Lower leg skin (tissue), 4 donors: ENCODE measurements around the gene SSR1. TPM values are rescaled to one million over a fixed set of nuclear protein-coding genes. Genes with fewer than 3 reads are reported as not detected.
"Not testable (repeated sequence)": the region's sequence is repeated elsewhere in the genome, so short reads cannot be mapped to it uniquely, and the experiment has no call there.

Experiments used
- DNase-seq, 2 donors: peaks; one replicate each; pipeline ENCODE4 v3.0.0-alpha.2; 2019; ENCODE audit warnings: low spot score in 2 of 2
- H3K4me3 ChIP-seq: fragments of 200-600 bp; sonication (generic); 2 replicates; pipeline ENCODE4 v1.5.1; 2017; ENCODE audit warnings: mild to moderate bottlenecking, low read depth; ENCODE audit not compliant: poor library complexity, severe bottlenecking
- POLR2A ChIP-seq, 2 donors: fragments of 450-650 bp; IDR thresholded peaks; one replicate each; pipeline ENCODE4 v1.6.1; 2016 to 2017; ENCODE audit warnings: antibody characterized with exemption in 2 of 2, mild to moderate bottlenecking in 1 of 2, moderate library complexity in 1 of 2
- WGBS, 2 donors: methylation state at CpG; one replicate each; pipeline ENCODE4 v1.1.5; 2018; 5-methylcytosine and 5-hydroxymethylcytosine counted together
- intact Hi-C: fragments of 100-400 bp; cut with DNase I; formaldehyde crosslinking; loops from one replicate; pipeline ENCODE4 v1.15.0; 2023; ENCODE audit warnings: low total_unique reads
- total RNA-seq, 4 donors: library from RNA; depleted of rRNA; stranded (reverse); fragments of >200 nt; gene quantifications; one replicate each; pipeline ENCODE4 v1.1.0, GENCODE V29; 2016
- TF ChIP-seq, protein P1 (sequence below), 3 donors: fragments of 450-650 bp; IDR thresholded peaks; one replicate each; pipeline ENCODE4 v1.5.1; 2016; ENCODE audit warnings: antibody characterized with exemption in 3 of 3, mild to moderate bottlenecking in 3 of 3, moderate library complexity in 2 of 3

The SSR1 gene
- total RNA-seq, 4 donors from 2014 or later, result 31.4 to 42.9 (median 35.3) TPM

DNA sequence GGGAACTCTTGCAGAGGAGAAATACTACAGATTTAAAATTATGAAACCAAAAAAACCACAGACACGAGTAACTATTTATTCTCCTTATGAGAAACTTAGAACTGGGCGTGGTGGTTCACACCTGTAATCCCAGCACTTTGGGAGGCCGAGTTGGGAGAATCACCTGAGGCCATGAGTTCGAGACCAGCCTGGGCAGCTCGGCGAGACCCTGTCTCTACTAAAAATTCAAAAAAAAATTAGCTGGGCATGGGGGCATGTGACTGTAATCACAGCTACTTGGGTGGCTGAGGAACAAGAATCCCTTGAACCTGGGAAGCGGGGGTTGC, 36.8 kb downstream of the SSR1 start:
- no peak for TF ChIP-seq POLR2A (IDR thresholded peaks at IDR 0.05)
- TF ChIP-seq, protein P1, sequence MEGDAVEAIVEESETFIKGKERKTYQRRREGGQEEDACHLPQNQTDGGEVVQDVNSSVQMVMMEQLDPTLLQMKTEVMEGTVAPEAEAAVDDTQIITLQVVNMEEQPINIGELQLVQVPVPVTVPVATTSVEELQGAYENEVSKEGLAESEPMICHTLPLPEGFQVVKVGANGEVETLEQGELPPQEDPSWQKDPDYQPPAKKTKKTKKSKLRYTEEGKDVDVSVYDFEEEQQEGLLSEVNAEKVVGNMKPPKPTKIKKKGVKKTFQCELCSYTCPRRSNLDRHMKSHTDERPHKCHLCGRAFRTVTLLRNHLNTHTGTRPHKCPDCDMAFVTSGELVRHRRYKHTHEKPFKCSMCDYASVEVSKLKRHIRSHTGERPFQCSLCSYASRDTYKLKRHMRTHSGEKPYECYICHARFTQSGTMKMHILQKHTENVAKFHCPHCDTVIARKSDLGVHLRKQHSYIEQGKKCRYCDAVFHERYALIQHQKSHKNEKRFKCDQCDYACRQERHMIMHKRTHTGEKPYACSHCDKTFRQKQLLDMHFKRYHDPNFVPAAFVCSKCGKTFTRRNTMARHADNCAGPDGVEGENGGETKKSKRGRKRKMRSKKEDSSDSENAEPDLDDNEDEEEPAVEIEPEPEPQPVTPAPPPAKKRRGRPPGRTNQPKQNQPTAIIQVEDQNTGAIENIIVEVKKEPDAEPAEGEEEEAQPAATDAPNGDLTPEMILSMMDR (IDR thresholded peaks at IDR 0.05), result no peak
- intact Hi-C loops, result loop anchor here (5.0 kb wide), 1 partner anchor 336 kb away; no protein-coding TSS in a partner anchor
- H3K4me3 ChIP-seq, result no peak overlapping the region
- no peak for DNase-seq
- 44 to 51% methylated on average over 7 of the region's 7 CpGs for WGBS, 2 donors

DNA sequence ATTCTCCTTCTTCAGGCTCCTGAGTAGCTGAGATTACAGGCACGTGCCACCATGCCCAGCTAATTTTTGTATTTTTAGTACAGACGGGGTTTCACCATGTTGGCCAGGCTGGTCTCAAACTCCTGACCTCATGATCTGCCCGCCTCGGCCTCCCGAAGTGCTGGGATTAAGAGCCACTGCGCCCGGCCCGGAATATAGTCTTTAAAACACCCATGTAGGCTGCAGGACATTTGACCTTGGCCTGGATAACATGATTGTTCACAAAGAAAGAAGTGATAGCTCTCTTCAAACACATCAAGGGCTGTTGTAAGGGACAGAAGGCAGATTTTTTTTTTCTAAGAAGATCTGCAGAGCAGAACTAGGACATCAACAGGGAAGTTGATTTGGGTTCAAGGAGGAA, 38.5 kb downstream of the SSR1 start:
- intact Hi-C loops, H3K4me3 ChIP-seq, DNase-seq: not testable (repeated sequence)
- 90% methylated on average over 8 of the region's 8 CpGs for WGBS, 2 donors

DNA sequence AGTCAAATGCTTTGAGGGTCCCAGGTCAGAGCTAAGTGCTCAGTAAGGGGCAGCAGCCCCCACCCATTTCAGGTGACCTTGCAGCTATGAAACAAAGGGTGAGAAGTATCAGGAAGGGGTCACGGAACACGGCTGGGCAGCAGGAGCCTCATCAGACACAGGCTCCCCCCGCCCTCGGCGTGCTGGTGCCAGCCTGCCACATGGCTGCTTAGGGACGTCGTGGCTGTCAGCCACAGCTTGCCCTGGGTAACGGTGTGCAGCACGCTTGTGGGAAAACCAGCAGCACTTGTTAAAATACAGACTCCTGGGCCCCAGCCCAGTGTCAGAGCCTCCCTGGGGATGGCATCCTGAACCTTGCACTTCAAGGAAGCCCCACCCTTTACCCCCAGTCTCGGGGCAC, 39.3 kb downstream of the SSR1 start:
- intact Hi-C loops, result no loop called here
- DNase-seq, result no peak
- no peak for TF ChIP-seq POLR2A (IDR thresholded peaks at IDR 0.05)
- TF ChIP-seq, protein P1 (IDR thresholded peaks at IDR 0.05), result no peak
- 71 to 78% methylated on average over 6 to 10 of the region's 10 CpGs for WGBS, 2 donors
- H3K4me3 ChIP-seq, result no peak overlapping the region

DNA sequence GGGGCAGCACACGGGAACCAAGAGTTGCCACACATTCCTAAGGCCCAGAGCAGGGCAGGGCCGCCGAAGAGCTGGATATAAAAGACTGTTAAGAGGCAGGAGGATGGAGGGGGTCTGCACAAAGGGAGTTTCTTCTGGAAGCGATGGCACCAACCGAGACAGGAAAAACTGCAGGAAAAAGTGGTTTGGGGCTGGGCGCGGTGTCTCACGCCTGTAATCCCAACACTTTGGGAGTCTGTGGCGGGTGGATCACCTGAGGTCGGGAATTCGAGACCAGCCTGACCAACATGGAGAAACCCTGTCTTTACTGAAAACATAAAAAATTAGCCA, 41.8 kb downstream of the SSR1 start:
- DNase-seq, result no peak
- intact Hi-C loops, result no loop called here
- 64 to 72% methylated on average over 11 of the region's 11 CpGs for WGBS, 2 donors
- TF ChIP-seq, protein P1 (IDR thresholded peaks at IDR 0.05), result no peak
- no peak for TF ChIP-seq POLR2A (IDR thresholded peaks at IDR 0.05)
- no peak overlapping the region for H3K4me3 ChIP-seq

DNA sequence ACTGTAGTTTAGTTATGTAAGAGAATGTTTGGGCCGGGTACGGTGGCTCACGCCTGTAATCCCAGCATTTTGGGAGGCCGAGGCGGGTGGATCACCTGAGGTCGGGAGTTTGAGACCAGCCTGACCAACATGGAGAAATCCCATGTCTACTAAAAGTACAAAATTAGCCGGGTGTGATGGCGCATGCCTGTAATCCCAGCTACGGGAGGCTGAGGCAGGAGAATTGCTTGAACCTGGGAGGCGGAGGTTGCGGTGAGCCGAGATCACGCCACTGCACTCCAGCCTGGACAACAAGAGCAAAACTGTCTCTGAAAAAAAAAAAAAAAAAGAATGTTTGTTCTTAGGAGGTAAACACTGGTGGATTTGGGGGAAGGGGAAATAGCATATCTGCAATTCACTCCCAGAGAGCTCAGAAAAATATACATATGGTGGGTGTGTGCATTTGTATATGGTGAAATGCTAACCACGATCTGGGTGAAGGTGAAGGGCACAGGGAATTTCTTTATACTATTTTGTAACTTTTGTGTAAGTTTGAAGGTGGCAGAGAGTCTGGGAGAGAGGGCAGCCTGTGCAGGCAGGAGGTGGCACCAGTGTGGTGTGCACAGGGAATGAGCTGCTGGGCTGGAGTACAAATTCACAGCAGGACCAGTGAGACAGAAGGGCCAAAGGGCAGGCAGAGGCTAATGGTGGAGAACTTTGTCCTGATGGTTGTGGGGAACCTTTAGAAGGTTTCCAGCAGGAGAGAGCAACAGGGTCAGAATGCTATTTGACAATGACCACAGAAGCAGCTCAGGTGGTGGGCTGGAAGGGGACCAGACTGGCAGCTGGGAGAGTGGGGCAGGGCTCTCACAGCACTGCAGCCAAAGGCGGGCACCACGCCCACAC, 42.4 kb downstream of the SSR1 start:
- H3K4me3 ChIP-seq, result no peak overlapping the region
- TF ChIP-seq POLR2A (IDR thresholded peaks at IDR 0.05), result no peak
- TF ChIP-seq, protein P1 (IDR thresholded peaks at IDR 0.05), result no peak
- 83 to 87% methylated on average over 16 of the region's 16 CpGs for WGBS, 2 donors
- intact Hi-C loops, result no loop called here
- DNase-seq, result peak in 1 of 2 donors; percentile 31

DNA sequence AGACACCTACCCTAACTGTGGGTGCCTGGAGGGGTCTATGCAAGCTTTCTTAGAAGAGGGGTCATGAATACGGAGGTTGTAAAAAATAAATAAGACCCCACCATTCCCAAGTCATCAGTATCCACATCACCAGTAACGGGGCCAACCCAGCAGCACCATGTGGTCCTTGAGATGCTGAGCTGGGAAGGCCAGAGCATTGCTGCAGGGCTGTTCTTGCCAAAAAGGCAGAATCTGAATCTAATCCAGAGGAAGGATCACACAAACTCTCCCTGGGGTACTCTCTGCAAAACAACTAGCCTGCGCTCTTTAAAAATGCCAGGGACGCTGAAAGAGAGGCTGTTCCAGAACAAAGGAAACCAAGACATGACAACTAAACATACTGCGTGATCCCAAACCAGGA, 43.2 kb downstream of the SSR1 start:
- intact Hi-C loops, result no loop called here
- no peak overlapping the region for H3K4me3 ChIP-seq
- DNase-seq, result peak in 1 of 2 donors; percentile 68
- TF ChIP-seq POLR2A (IDR thresholded peaks at IDR 0.05), result no peak
- TF ChIP-seq, protein P1 (IDR thresholded peaks at IDR 0.05), result no peak
- WGBS, 2 donors, result 74 to 77% methylated on average over 5 of the region's 5 CpGs
